SK-N-SH (cell line): Measurements from ENCODE around the gene CAP2. TPM values are rescaled to one million over a fixed set of nuclear protein-coding genes. Genes with fewer than 3 reads are reported as not detected.

ENCODE experiments used
- CTCF ChIA-PET: fragments of 300-600, 350-600 bp; formaldehyde crosslinking; extraction: SDS; loops from one replicate; lab custom pipeline; 2021; lab: Yijun Ruan, JAX
- POLR2A ChIA-PET: fragments of 350-600 bp; sonication (Branson Sonifier 250); formaldehyde crosslinking; extraction: SDS; loops from one replicate; lab custom pipeline; 2020; ENCODE audit warnings: antibody characterized with exemption, inconsistent platforms; lab: Yijun Ruan, JAX
- DNase-seq: peaks from one replicate; pipeline ENCODE4 v3.0.0; 2012
- H2AFZ ChIP-seq: fragments of 200-600 bp; sonication (generic); 2 replicates; pipeline ENCODE4 v1.8.1; 2016; ENCODE audit warnings: antibody characterized with exemption, mild to moderate bottlenecking, low read depth
- H3F3A ChIP-seq: fragments of 200-600 bp; sonication (generic); replicated peaks from 2 replicates; pipeline ENCODE3; 2016; ENCODE audit warnings: antibody characterized with exemption, mild to moderate bottlenecking; ENCODE audit not compliant: insufficient read depth
- H3K27ac ChIP-seq, 2 experiments: fragments of 200-500 bp in 1 of 2; fragments of 200-600 bp in 1 of 2; sonication (Bioruptor generic) in 1 of 2; sonication (generic), shearing (Covaris generic) in 1 of 2; 2 replicates each; pipeline versions ENCODE4 v1.5.1 to v1.6.1; 2014 to 2016; ENCODE audit warnings: low read depth in 2 of 2, inconsistent platforms in 1 of 2, low read length in 1 of 2, mild to moderate bottlenecking in 1 of 2, mixed read lengths in 1 of 2
- H3K27me3 ChIP-seq: fragments of 200-600 bp; sonication (generic), shearing (Covaris generic); 2 replicates; pipeline ENCODE4 v1.6.1; 2016; ENCODE audit warnings: mixed run types; ENCODE audit not compliant: insufficient read depth
- H3K36me3 ChIP-seq, 2 experiments: fragments of 200-500 bp in 1 of 2; fragments of 200-600 bp in 1 of 2; sonication (Bioruptor generic) in 1 of 2; sonication (generic) in 1 of 2; replicated peaks in 1 of 2; 2 replicates each; pipeline versions ENCODE3 to v1.5.1; 2014 to 2016; ENCODE audit warnings: low read length in 1 of 2, mild to moderate bottlenecking in 1 of 2; ENCODE audit not compliant: insufficient read depth in 2 of 2, control insufficient read depth in 1 of 2
- H3K4me1 ChIP-seq, 2 experiments: fragments of 200-500 bp in 1 of 2; fragments of 200-600 bp in 1 of 2; sonication (Bioruptor generic) in 1 of 2; sonication (generic), shearing (Covaris generic) in 1 of 2; 2 replicates each; pipeline versions ENCODE4 v1.5.1 to v1.6.1; 2014 to 2016; ENCODE audit warnings: low read depth in 1 of 2, low read length in 1 of 2, mixed run types in 1 of 2; ENCODE audit not compliant: insufficient read depth in 2 of 2, control insufficient read depth in 1 of 2
- H3K4me2 ChIP-seq: fragments of 200-600 bp; sonication (generic), shearing (Covaris generic); 2 replicates; pipeline ENCODE4 v1.6.1; 2017; ENCODE audit warnings: mixed run types
- H3K4me3 ChIP-seq, 2 experiments: fragments of 200-500 bp in 1 of 2; fragments of 200-600 bp in 1 of 2; sonication (Bioruptor generic) in 1 of 2; sonication (generic), shearing (Covaris generic) in 1 of 2; 2 replicates each; pipeline versions ENCODE4 v1.5.1 to v1.8.1; 2014 to 2016; ENCODE audit warnings: low read depth in 2 of 2, inconsistent platforms in 1 of 2, low read length in 1 of 2, mild to moderate bottlenecking in 1 of 2, mixed read lengths in 1 of 2, moderate library complexity in 1 of 2
- H3K79me2 ChIP-seq: fragments of 200-600 bp; sonication (generic); 2 replicates; pipeline ENCODE4 v1.8.1; 2017; ENCODE audit warnings: mild to moderate bottlenecking; ENCODE audit not compliant: insufficient read depth
- H3K9ac ChIP-seq: fragments of 200-600 bp; sonication (generic); 2 replicates; pipeline ENCODE4 v1.6.1; 2017; ENCODE audit warnings: mixed run types
- H3K9me2 ChIP-seq: fragments of 200-600 bp; sonication (generic); 2 replicates; pipeline ENCODE4 v1.6.1; 2017; ENCODE audit warnings: mixed run types
- H3K9me3 ChIP-seq: fragments of 200-600 bp; sonication (generic); 2 replicates; pipeline ENCODE4 v1.6.1; 2017; ENCODE audit warnings: mixed run types, mild to moderate bottlenecking, moderate library complexity
- H4K20me1 ChIP-seq: fragments of 200-600 bp; sonication (generic); 2 replicates; pipeline ENCODE4 v1.6.1; 2017; ENCODE audit warnings: mild to moderate bottlenecking, mixed run types; ENCODE audit not compliant: insufficient read depth
- CHD2 ChIP-seq: fragments of 150-350 bp; IDR thresholded peaks from 2 replicates; pipeline ENCODE4 v1.6.1; 2018; ENCODE audit warnings: low read length; ENCODE audit not compliant: partially characterized antibody
- CTCF ChIP-seq: fragments of 200-600 bp; sonication (generic); IDR thresholded peaks from 2 replicates; pipeline ENCODE4 v1.6.1; 2017; ENCODE audit warnings: antibody characterized with exemption, mild to moderate bottlenecking, moderate library complexity
- ELF1 ChIP-seq: IDR thresholded peaks from 2 replicates; pipeline ENCODE4 v1.4.0; 2012
- EP300 ChIP-seq, 2 experiments: IDR thresholded peaks; 2 replicates each; pipeline versions ENCODE4 v1.4.0 to v1.6.1; 2012; ENCODE audit warnings: borderline replicate concordance in 1 of 2, low read depth in 1 of 2, low read length in 1 of 2
- FOXJ3 ChIP-seq: sonication (generic); formaldehyde crosslinking; IDR thresholded peaks from 2 replicates; pipeline ENCODE4 v1.5.1; 2020; ENCODE audit warnings: mild to moderate bottlenecking, missing genetic modification reagents
- IRF3 ChIP-seq: fragments of 150-350 bp; IDR thresholded peaks from 2 replicates; pipeline ENCODE4 v1.6.1; 2016; ENCODE audit warnings: mild to moderate bottlenecking, low read depth, low read length
- JUND ChIP-seq: IDR thresholded peaks from 2 replicates; pipeline ENCODE4 v1.4.0; 2012
- MEF2A ChIP-seq: IDR thresholded peaks from 2 replicates; pipeline ENCODE4 v1.4.0; 2012; ENCODE audit warnings: low read depth, borderline replicate concordance
- NFIC ChIP-seq: IDR thresholded peaks from 2 replicates; pipeline ENCODE4 v1.4.0; 2012; ENCODE audit warnings: borderline replicate concordance
- PBX3 ChIP-seq: IDR thresholded peaks from 2 replicates; pipeline ENCODE4; 2012
- RAD21 ChIP-seq: IDR thresholded peaks from 2 replicates; pipeline ENCODE4 v1.6.1; 2012; ENCODE audit warnings: mild to moderate bottlenecking, low read length
- RCOR1 ChIP-seq: fragments of 150-350 bp; IDR thresholded peaks from 2 replicates; pipeline ENCODE4 v1.6.1; 2017; ENCODE audit warnings: antibody characterized with exemption, low read length
- REST ChIP-seq: IDR thresholded peaks from 2 replicates; pipeline ENCODE4 v1.6.1; 2012; ENCODE audit warnings: mild to moderate bottlenecking, low read depth, low read length, moderate library complexity
- RFX5 ChIP-seq: IDR thresholded peaks from 2 replicates; pipeline ENCODE4 v1.6.1; 2012; ENCODE audit warnings: mild to moderate bottlenecking, improper control_type of control experiment, low read length
- SMC3 ChIP-seq: IDR thresholded peaks from 2 replicates; pipeline ENCODE4 v1.6.1; 2012; ENCODE audit warnings: low read depth, low read length, improper control_type of control experiment
- TAF1 ChIP-seq: IDR thresholded peaks from 2 replicates; pipeline ENCODE4 v1.6.1; 2012; ENCODE audit warnings: low read depth, mild to moderate bottlenecking, low read length, moderate library complexity, borderline replicate concordance
- WGBS: methylation state at CpG from one replicate; pipeline ENCODE4 v1.1.6; 2017; ENCODE audit warnings: low lambda C conversion rate; 5-methylcytosine and 5-hydroxymethylcytosine counted together
- polyA plus RNA-seq, 3 experiments: library from polyadenylated mRNA; depleted of rRNA; stranded (reverse); fragments of >200 nt; gene quantifications; 2 replicates each; pipeline ENCODE4 v1.2.3, GENCODE V29; 2012

CAP2 gene
- polyA plus RNA-seq, 1 of the 3 experiments (the other 2 are of a cell fraction): 8.5 TPM

- H3F3A ChIP-seq: no peaks in the 10 kb centered on the region
- no peaks in the 10 kb centered on the region for H3K9me2 ChIP-seq
- H3K4me1 ChIP-seq: no peaks in the 10 kb centered on the region
- TF ChIP-seq CTCF (no peak), FOXJ3 (CRISPR knock-in tag) (no peak), IRF3 (no peak), RFX5 (no peak), NFIC (no peak), PBX3 (no peak), EP300 (IDR thresholded peaks at IDR 0.05; ENCODE audit: borderline replicate concordance in 1 of 2, low read depth in 1 of 2, low read length in 1 of 2) (no peak), ELF1 (no peak)
- no peaks in the 10 kb centered on the region for H3K27me3 ChIP-seq
- H3K9ac ChIP-seq: no peak overlapping the region
- H3K9me3 ChIP-seq: no peaks in the 10 kb centered on the region
- H3K36me3 ChIP-seq: no peaks in the 10 kb centered on the region
- no peak for DNase-seq
- no peaks in the 10 kb centered on the region for H3K79me2 ChIP-seq
- H2AFZ ChIP-seq: no peak overlapping the region
- H4K20me1 ChIP-seq: no peaks in the 10 kb centered on the region
- H3K27ac ChIP-seq: no peak overlapping the region
- ChIA-PET CTCF (interaction anchor here (2.6 kb wide), 1 partner anchor 9 kb away, joined by 10 read pairs; no protein-coding TSS in a partner anchor), POLR2A (no interaction called here)
- H3K4me2 ChIP-seq: no peak overlapping the region
- H3K4me3 ChIP-seq: no peak overlapping the region
Observed at GRCh38 chr6:17593246-17593645, 199.9 kb downstream of the CAP2 start.

GRCh38 chr6:17596085-17596484 lies 202.7 kb downstream of the CAP2 start:
- H3K4me1 ChIP-seq: peaks cover 0 to 3% of the 10 kb centered on the region in 2 experiments; a peak in 2 of 4 replicates
- CTCF ChIA-PET: interaction anchor here (0.6 to 2.6 kb wide), 2 partner anchors 12 kb away, joined by 3 to 10 read pairs; no protein-coding TSS in a partner anchor
- DNase-seq: no peak
- 84% methylated on average over 3 of the region's 3 CpGs for WGBS
- H3K4me2 ChIP-seq: no peak overlapping the region
- H3K27ac ChIP-seq: no peak overlapping the region
- POLR2A ChIA-PET: no interaction called here
- no peak overlapping the region for H2AFZ ChIP-seq
- no peaks in the 10 kb centered on the region for H3K27me3 ChIP-seq
- H3K79me2 ChIP-seq: peaks cover 6% of the 10 kb centered on the region; the same call in 1 of the 2 replicates
- H3F3A ChIP-seq: no peaks in the 10 kb centered on the region
- H3K9ac ChIP-seq: no peak overlapping the region
- no peaks in the 10 kb centered on the region for H4K20me1 ChIP-seq
- no peaks in the 10 kb centered on the region for H3K9me2 ChIP-seq
- H3K9me3 ChIP-seq: no peaks in the 10 kb centered on the region
- no peak overlapping the region for H3K4me3 ChIP-seq
- H3K36me3 ChIP-seq: no peaks in the 10 kb centered on the region
- no peak for TF ChIP-seq CTCF
- TF ChIP-seq RCOR1: no peak
- no peak for TF ChIP-seq REST
- TF ChIP-seq EP300 (IDR thresholded peaks at IDR 0.05; ENCODE audit: borderline replicate concordance in 1 of 2, low read depth in 1 of 2, low read length in 1 of 2): no peak
- no peak for TF ChIP-seq SMC3
- TF ChIP-seq MEF2A: no peak
- TF ChIP-seq TAF1: no peak
- TF ChIP-seq JUND: no peak
- TF ChIP-seq CHD2: no peak
- no peak for TF ChIP-seq NFIC
- TF ChIP-seq RAD21: no peak
- no peak for TF ChIP-seq PBX3
